BLaER1 treated with 17β-estradiol and CSF1 and Interleukin-3, amounts not matched to agents 10 nM and 100 nM (cell line): ENCODE results near the gene MYO1E.

Experiments used
- H3K27ac ChIP-seq, 11 experiments: shearing (Covaris generic); formaldehyde crosslinking; 2 replicates each; pipeline ENCODE4 v1.8.1; 2022
- H3K27me3 ChIP-seq, 11 experiments: shearing (Covaris generic); formaldehyde crosslinking; 2 replicates each; pipeline ENCODE4 v1.8.1; 2022
- H3K36me3 ChIP-seq, 11 experiments: shearing (Covaris generic); formaldehyde crosslinking; 2 replicates each; pipeline ENCODE4 v1.8.1; 2022
- H3K4me1 ChIP-seq, 10 experiments: shearing (Covaris generic); formaldehyde crosslinking; 2 replicates each; pipeline ENCODE4 v1.8.1; 2022
- H3K4me2 ChIP-seq, 11 experiments: shearing (Covaris generic); formaldehyde crosslinking; 2 replicates each; pipeline ENCODE4 v1.8.1; 2022
- H3K4me3 ChIP-seq, 10 experiments: shearing (Covaris generic); formaldehyde crosslinking; 2 replicates each; pipeline ENCODE4 v1.8.1; 2022
- H3K9ac ChIP-seq, 11 experiments: shearing (Covaris generic); formaldehyde crosslinking; 2 replicates each; pipeline ENCODE4 v1.8.1; 2022
- H3K9me3 ChIP-seq, 11 experiments: shearing (Covaris generic); formaldehyde crosslinking; replicated peaks in 1 of 11; 2 replicates each; pipeline ENCODE4 v1.8.1; 2022
- H4K20me1 ChIP-seq, 11 experiments: shearing (Covaris generic); formaldehyde crosslinking; 2 replicates each; pipeline ENCODE4 v1.8.1; 2022
- Cebpa-rat ChIP-seq, 11 experiments: shearing (Covaris generic); IDR thresholded peaks; 2 replicates each; pipeline ENCODE4 v1.8.1; 2022

The MYO1E gene

DNA sequence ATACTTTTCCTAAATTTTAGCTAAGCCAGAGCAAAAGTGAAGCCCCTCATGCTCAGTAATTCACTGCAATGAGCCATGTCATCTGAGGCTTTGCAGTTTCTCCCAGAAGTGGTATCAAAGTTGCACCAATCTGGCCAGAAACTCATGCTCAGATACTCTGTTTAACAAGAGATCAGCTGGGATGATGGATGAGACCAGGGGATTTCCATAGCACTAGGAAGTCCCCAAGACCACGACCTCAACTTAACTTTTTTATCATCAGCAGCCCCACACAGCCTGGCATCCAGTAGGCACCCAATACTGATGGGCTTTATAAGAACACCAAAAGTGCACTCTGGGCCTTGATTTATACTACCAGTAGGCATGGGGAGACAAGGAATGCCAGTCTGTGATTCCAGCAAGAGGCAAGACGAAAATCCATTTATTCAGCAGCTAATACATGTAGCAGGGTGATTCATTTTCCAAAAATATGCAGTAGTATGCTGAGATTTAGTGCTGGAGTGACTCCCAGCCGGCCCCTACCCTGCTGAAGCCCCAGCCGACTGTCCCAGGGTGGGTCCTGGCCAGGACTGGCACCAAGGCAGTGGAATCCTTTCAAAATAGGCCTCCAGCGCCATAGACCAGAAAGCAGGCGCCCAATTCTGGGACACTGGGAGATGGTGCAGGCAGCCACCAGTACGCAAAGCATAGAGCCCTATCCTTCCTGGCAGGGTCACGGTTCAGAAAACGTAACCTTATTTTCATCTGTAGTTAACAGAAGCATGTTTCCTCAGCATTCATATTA lies 166.6 kb downstream of the MYO1E start:
- Histone ChIP-seq H3K4me3 (no peak overlapping the region), H3K9me3 (peaks cover 0 to 10% (median 0%) of the 10 kb centered on the region in 11 experiments; a peak in 3 of 22 replicates), H3K4me2 (peak overlapping the region in 1 of 11 experiments; percentile 9; a peak in 2 of 22 replicates), H3K4me1 (peaks cover 0 to 49% (median 0%) of the 10 kb centered on the region in 10 experiments; a peak in 6 of 20 replicates), H3K9ac (no peak overlapping the region), H4K20me1 (no peaks in the 10 kb centered on the region), H3K27ac (no peak overlapping the region), H3K27me3 (no peaks in the 10 kb centered on the region), H3K36me3 (peaks cover 0 to 80% (median 0%) of the 10 kb centered on the region in 11 experiments; a peak in 5 of 22 replicates)
- no peak for TF ChIP-seq Cebpa-rat (IDR thresholded peaks at IDR 0.05)

- peaks cover 0 to 58% (median 0%) of the 10 kb centered on the region in 10 experiments; a peak in 6 of 20 replicates for H3K4me1 ChIP-seq
- no peaks in the 10 kb centered on the region for H3K27me3 ChIP-seq
- H3K9me3 ChIP-seq: peaks cover 0 to 10% (median 0%) of the 10 kb centered on the region in 11 experiments; a peak in 3 of 22 replicates
- peak overlapping the region in 3 of 11 experiments; percentile 29 to 61 (median 56); a peak in 5 of 22 replicates for H3K4me2 ChIP-seq
- peaks cover 0 to 86% (median 0%) of the 10 kb centered on the region in 11 experiments; a peak in 5 of 22 replicates for H3K36me3 ChIP-seq
- H3K27ac ChIP-seq: peak overlapping the region in 2 of 11 experiments; percentile 70 to 74; a peak in 3 of 22 replicates
- peak overlapping the region in 1 of 11 experiments; percentile 22; a peak in 2 of 22 replicates for H3K9ac ChIP-seq
- no peaks in the 10 kb centered on the region for H4K20me1 ChIP-seq
- H3K4me3 ChIP-seq: no peak overlapping the region
- TF ChIP-seq Cebpa-rat (IDR thresholded peaks at IDR 0.05): no peak
These were observed 169.0 kb downstream of the MYO1E start for GRCh38 chr15:59203657-59204056.

GRCh38 chr15:59203008-59203407 lies 169.7 kb downstream of the MYO1E start:
- Histone ChIP-seq H3K9me3 (peaks cover 0 to 10% (median 0%) of the 10 kb centered on the region in 11 experiments; a peak in 3 of 22 replicates), H4K20me1 (no peaks in the 10 kb centered on the region), H3K27ac (peak overlapping the region in 2 of 11 experiments; percentile 24 to 70; a peak in 3 of 22 replicates), H3K4me1 (peaks cover 0 to 61% (median 0%) of the 10 kb centered on the region in 10 experiments; a peak in 6 of 20 replicates), H3K4me2 (peak overlapping the region in 2 of 11 experiments; percentile 56 to 61; a peak in 4 of 22 replicates), H3K4me3 (no peak overlapping the region), H3K36me3 (peaks cover 0 to 85% (median 0%) of the 10 kb centered on the region in 11 experiments; a peak in 5 of 22 replicates), H3K9ac (peak overlapping the region in 1 of 11 experiments; percentile 0; a peak in 1 of 22 replicates), H3K27me3 (no peaks in the 10 kb centered on the region)
- no peak for TF ChIP-seq Cebpa-rat (IDR thresholded peaks at IDR 0.05)

- Histone ChIP-seq H3K4me3 (no peak overlapping the region), H4K20me1 (no peaks in the 10 kb centered on the region), H3K27ac (peak overlapping the region in 1 of 11 experiments; percentile 23; a peak in 1 of 22 replicates), H3K4me2 (no peak overlapping the region; a peak in 1 of 22 replicates), H3K36me3 (peaks cover 0 to 72% (median 0%) of the 10 kb centered on the region in 11 experiments; a peak in 5 of 22 replicates), H3K27me3 (no peaks in the 10 kb centered on the region), H3K9ac (no peak overlapping the region), H3K9me3 (no peaks in the 10 kb centered on the region), H3K4me1 (peaks cover 0 to 72% (median 0%) of the 10 kb centered on the region in 10 experiments; a peak in 6 of 20 replicates)
- no peak for TF ChIP-seq Cebpa-rat (IDR thresholded peaks at IDR 0.05)
These were observed 172.1 kb downstream of the MYO1E start for GRCh38 chr15:59200560-59200959.

DNA sequence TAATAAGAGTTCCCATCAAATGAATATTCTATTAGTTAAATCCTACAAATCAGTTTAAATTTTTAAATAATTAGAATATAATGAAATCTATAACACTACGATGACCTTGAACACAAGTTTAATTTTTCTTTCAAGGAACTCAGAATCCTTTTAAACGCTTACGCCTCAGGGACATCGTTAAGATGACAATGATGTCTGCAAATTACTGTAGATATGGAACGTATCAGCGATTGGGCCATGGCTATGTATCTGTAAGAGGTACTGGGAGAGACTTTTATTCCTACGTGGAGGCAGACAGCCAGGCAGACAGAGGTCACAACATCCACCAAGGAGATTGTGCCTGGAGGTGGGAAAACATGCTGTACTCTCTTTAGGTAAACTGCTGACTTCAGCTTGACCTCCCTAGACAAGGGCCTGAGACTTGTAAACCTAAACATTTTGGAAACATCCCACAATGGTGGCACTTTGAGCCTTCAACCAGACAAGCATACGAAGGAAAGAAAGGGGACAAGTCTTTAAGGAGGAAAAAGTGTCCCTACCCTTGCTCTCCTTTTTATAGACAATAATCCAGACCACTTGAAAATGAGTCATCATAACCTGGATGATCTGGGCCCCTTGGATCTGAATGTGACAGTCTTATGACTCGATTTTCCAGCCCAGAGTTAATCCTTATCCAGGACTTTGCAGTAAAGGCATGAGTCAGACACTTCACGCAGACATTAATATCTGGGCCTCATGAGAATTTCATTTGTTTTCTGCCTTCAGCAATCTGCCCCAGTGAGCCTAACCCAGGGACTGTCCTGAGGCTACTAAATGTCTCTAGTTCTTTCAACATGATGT lies 172.8 kb downstream of the MYO1E start:
- peaks cover 0 to 72% (median 0%) of the 10 kb centered on the region in 11 experiments; a peak in 4 of 22 replicates for H3K36me3 ChIP-seq
- peak overlapping the region in 1 of 11 experiments; percentile 23; a peak in 2 of 22 replicates for H3K27ac ChIP-seq
- no peak for TF ChIP-seq Cebpa-rat (IDR thresholded peaks at IDR 0.05)
- peaks cover 0 to 71% (median 0%) of the 10 kb centered on the region in 10 experiments; a peak in 7 of 20 replicates for H3K4me1 ChIP-seq
- no peaks in the 10 kb centered on the region for H4K20me1 ChIP-seq
- H3K4me2 ChIP-seq: no peak overlapping the region; a peak in 1 of 22 replicates
- H3K4me3 ChIP-seq: no peak overlapping the region
- no peak overlapping the region for H3K9ac ChIP-seq
- no peaks in the 10 kb centered on the region for H3K9me3 ChIP-seq
- no peaks in the 10 kb centered on the region for H3K27me3 ChIP-seq

DNA sequence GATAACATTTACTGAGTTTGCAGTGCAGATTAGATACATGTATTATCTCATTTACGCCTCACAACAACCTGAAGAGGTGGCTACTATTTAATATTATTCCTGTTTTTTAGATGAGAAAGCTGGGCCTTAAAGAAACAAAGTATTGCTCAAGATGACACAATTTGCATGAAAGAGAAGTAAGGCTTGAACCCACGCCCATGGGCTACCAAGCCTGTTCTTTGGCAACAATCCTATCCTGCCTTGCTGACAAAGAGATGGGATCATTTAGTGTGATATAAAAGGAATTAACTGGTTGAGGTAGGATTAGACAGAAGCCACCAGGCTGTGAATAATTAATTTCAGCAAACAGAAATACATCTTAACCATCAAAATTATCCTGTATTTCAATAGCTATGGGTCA lies 175.2 kb downstream of the MYO1E start:
- H3K27me3 ChIP-seq: no peaks in the 10 kb centered on the region
- H3K9me3 ChIP-seq: no peaks in the 10 kb centered on the region
- peak overlapping the region in 3 of 11 experiments; percentile 31 to 45 (median 35); a peak in 6 of 22 replicates for H3K4me2 ChIP-seq
- H3K36me3 ChIP-seq: peaks cover 0 to 86% (median 0%) of the 10 kb centered on the region in 11 experiments; a peak in 4 of 22 replicates
- no peak overlapping the region for H3K27ac ChIP-seq
- H3K9ac ChIP-seq: no peak overlapping the region
- peaks cover 0 to 51% (median 0%) of the 10 kb centered on the region in 10 experiments; a peak in 7 of 20 replicates for H3K4me1 ChIP-seq
- no peak for TF ChIP-seq Cebpa-rat (IDR thresholded peaks at IDR 0.05)
- H4K20me1 ChIP-seq: no peaks in the 10 kb centered on the region
- H3K4me3 ChIP-seq: no peak overlapping the region

- Histone ChIP-seq H3K9ac (no peak overlapping the region), H3K27ac (no peak overlapping the region), H3K4me1 (peaks cover 0 to 41% (median 0%) of the 10 kb centered on the region in 10 experiments; a peak in 7 of 20 replicates), H4K20me1 (no peaks in the 10 kb centered on the region), H3K27me3 (no peaks in the 10 kb centered on the region), H3K36me3 (peaks cover 0 to 84% (median 0%) of the 10 kb centered on the region in 11 experiments; a peak in 4 of 22 replicates), H3K4me3 (no peak overlapping the region), H3K9me3 (no peaks in the 10 kb centered on the region), H3K4me2 (no peak overlapping the region; a peak in 1 of 22 replicates)
- TF ChIP-seq Cebpa-rat (IDR thresholded peaks at IDR 0.05): no peak
These were observed 176.3 kb downstream of the MYO1E start for GRCh38 chr15:59196416-59196815.

DNA sequence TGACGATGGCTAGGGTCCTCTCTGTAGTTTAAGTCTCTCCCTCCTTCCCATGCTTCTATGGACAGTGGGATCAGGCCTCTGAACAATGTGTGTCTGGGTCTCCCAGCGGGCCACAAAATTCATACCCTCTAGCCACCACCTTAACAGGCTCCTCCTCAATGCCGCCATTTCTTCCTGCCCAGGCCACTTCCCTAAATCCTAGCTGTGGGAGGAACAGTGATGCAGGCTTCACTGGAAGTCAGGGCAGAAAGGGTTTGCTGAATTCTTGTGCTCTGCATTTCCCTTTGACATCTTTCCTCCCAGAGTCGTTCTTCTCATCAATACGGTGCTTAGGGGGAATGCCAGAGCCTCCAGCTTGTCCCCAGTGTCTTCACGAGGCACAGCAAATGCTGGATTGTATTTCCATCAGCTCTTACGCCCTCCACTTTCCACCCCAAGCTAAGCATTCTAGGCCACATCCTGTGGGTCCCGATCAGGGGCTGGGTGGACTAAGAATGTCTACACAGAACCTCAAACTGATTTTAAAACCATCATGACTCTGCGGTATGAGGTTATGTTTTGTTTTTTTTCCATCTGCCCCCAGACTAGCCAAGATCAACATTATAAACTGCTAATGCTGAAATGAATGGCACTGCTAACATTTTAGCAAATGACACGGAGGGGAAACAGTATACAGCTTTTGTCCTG lies 177.9 kb downstream of the MYO1E start:
- Histone ChIP-seq H3K36me3 (peaks cover 0 to 79% (median 0%) of the 10 kb centered on the region in 11 experiments; a peak in 4 of 22 replicates), H3K27ac (no peak overlapping the region), H3K4me3 (no peak overlapping the region), H4K20me1 (no peaks in the 10 kb centered on the region), H3K4me2 (peak overlapping the region in 5 of 11 experiments; percentile 3 to 25 (median 17); a peak in 4 of 22 replicates), H3K9ac (no peak overlapping the region), H3K27me3 (no peaks in the 10 kb centered on the region), H3K4me1 (peaks cover 0 to 36% (median 0%) of the 10 kb centered on the region in 10 experiments; a peak in 7 of 20 replicates), H3K9me3 (no peaks in the 10 kb centered on the region)
- no peak for TF ChIP-seq Cebpa-rat (IDR thresholded peaks at IDR 0.05)
